ENCODE results near the gene NFIA.

The NFIA gene

DNA sequence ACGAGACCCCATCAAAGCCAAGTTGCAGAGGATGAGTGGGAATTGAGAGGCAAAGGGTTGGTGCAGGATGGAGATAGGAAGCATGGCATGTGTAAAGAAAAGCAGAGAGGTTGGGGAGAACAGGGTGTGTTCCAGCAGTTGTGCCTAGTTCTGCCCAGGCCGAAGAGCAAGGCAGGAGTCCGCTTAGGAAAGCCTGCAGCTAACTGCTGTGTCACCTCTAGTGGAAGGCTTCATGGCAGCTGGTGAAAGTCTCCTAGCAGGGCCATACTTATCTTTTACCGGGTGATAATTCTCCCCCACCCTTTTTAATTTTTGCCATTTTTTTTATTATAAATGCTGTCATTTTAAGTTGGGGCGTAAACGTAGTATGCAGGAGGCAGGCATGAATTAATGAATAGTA is 93.6 kb downstream of the NFIA start:
- H3K4me3 ChIP-seq (ENCODE audit: control insufficient read depth, low read depth, low read length), result no peak overlapping the region
- DNase-seq (ENCODE audit: low read depth), result no peak
- TF ChIP-seq, protein P1, sequence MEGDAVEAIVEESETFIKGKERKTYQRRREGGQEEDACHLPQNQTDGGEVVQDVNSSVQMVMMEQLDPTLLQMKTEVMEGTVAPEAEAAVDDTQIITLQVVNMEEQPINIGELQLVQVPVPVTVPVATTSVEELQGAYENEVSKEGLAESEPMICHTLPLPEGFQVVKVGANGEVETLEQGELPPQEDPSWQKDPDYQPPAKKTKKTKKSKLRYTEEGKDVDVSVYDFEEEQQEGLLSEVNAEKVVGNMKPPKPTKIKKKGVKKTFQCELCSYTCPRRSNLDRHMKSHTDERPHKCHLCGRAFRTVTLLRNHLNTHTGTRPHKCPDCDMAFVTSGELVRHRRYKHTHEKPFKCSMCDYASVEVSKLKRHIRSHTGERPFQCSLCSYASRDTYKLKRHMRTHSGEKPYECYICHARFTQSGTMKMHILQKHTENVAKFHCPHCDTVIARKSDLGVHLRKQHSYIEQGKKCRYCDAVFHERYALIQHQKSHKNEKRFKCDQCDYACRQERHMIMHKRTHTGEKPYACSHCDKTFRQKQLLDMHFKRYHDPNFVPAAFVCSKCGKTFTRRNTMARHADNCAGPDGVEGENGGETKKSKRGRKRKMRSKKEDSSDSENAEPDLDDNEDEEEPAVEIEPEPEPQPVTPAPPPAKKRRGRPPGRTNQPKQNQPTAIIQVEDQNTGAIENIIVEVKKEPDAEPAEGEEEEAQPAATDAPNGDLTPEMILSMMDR (IDR thresholded peaks at IDR 0.05; ENCODE audit: control insufficient read depth, insufficient read depth, low read depth, low read length, missing control alignments), result no peak

GRCh38 chr1:61181067-61182038 is 99.0 kb downstream of the NFIA start:
- no peak overlapping the region for H3K4me3 ChIP-seq (ENCODE audit: control insufficient read depth, low read depth, low read length)
- DNase-seq (ENCODE audit: low read depth), result no peak
- TF ChIP-seq, protein P1 (IDR thresholded peaks at IDR 0.05; ENCODE audit: control insufficient read depth, insufficient read depth, low read depth, low read length, missing control alignments), result no peak

GRCh38 chr1:61182049-61182448 is 99.7 kb downstream of the NFIA start:
- H3K4me3 ChIP-seq (ENCODE audit: control insufficient read depth, low read depth, low read length), result no peak overlapping the region
- TF ChIP-seq, protein P1 (IDR thresholded peaks at IDR 0.05; ENCODE audit: control insufficient read depth, insufficient read depth, low read depth, low read length, missing control alignments), result no peak
- DNase-seq (ENCODE audit: low read depth), result no peak

DNA sequence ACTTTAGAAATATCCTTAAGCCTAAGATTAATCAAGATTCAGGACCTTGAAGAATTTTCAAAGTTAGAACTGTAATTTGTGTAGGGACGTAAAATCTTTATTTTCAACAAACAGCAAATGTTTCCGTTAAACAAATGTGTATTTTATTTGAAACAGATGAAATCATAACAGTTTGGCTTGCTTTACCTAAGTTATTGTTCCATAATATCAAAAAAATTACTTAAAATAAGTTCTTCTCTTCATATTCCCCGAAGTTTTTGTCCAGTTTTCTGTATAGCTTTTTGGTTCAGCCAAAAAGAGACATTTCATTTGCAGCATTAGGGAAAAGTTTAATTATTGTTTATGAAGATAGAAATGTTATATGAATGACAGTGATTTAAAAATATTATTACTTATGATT is 100.1 kb downstream of the NFIA start:
- TF ChIP-seq, protein P1 (IDR thresholded peaks at IDR 0.05; ENCODE audit: control insufficient read depth, insufficient read depth, low read depth, low read length, missing control alignments), result no peak
- DNase-seq (ENCODE audit: low read depth), result no peak
- H3K4me3 ChIP-seq (ENCODE audit: control insufficient read depth, low read depth, low read length), result no peak overlapping the region

DNA sequence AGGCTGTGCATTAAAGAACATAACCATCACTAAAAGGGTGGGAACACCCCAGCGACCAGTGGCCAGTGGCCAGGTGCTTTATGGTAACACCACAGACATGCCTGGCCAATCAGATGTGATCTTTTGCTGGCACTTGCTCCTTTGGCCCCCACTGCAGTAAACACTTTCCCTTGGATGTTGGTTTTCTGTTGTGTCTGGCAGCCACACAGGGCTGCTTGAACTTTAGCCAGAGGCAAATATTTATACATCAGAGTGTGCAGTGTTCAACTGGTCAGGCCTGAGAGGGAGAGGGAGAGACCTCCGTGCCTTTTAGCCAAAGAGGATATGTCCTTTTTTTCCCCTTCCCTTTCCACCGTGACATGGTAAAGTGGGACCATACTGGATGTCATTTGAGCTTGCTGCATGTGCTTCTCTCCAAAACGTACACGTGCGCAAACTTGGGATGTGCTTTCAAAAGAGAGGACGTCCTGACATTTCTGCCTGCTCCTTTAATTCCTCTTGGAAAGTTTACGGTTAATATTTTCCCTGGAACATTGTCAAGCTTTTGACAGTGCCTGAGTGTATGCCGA is 101.2 kb downstream of the NFIA start:
- DNase-seq (ENCODE audit: low read depth), result no peak
- TF ChIP-seq, protein P1 (IDR thresholded peaks at IDR 0.05; ENCODE audit: control insufficient read depth, insufficient read depth, low read depth, low read length, missing control alignments), result no peak
- H3K4me3 ChIP-seq (ENCODE audit: control insufficient read depth, low read depth, low read length), result no peak overlapping the region

DNA sequence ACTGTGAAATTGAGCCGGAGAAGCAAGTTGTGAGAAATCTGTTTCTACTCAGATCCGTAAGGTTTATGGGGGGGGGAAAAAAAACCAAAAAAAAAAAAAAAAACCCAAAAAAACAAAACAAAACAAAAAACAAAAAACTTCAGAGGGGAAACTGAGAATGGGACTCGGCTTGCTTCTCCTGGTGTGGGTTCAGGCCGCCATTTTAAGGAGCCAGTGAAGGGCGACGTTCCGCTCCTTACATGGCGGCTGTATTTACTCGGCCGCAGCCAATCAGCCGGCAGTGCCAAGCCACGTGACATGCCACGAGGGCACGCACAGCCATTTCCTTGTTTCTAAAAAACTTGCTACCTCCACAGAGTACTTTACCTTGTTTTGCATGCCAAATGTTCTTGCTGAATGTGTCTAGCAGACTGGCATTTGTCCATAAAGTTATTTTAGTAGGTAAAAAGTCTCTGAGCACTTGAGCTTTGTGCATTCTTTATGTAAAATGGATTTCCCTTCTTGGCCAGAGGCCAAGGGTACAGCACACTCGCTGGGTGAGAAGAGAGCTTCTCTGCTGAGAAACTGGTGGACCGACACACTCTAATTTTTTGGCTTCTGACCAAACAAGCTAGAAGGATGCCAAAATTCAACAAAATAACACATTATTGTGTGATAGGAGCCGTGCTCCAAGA is 101.8 kb downstream of the NFIA start:
- TF ChIP-seq, protein P1 (IDR thresholded peaks at IDR 0.05; ENCODE audit: control insufficient read depth, insufficient read depth, low read depth, low read length, missing control alignments), result no peak
- no peak for DNase-seq (ENCODE audit: low read depth)
- H3K4me3 ChIP-seq (ENCODE audit: control insufficient read depth, low read depth, low read length), result no peak overlapping the region
